K562 (cell line): ENCODE data around the gene RAB7A. TPM values are rescaled to one million over a fixed set of nuclear protein-coding genes. Genes with fewer than 3 reads are reported as not detected.

Experiments used
- ATAC-seq: fragments of 200-7000 bp; cut with Tn5 transposase; 3 replicates; pipeline ENCODE4 v1.9.1; 2020; ENCODE audit warnings: moderate library complexity
- BruUV-seq: library from RNA; stranded (reverse); fragments of 400-500 nt; replicated peaks from 2 replicates; lab custom pipeline; 2021; lab: Mats Ljungman, UMichigan
- CTCF ChIA-PET: fragments of 300-600 bp; formaldehyde crosslinking; extraction: SDS; loops from one replicate; lab custom pipeline; 2021; ENCODE audit warnings: low intra/inter-chr PET ratio; lab: Yijun Ruan, JAX
- POLR2A ChIA-PET: fragments of 300-600, 350-650 bp; sonication (Branson Sonifier 250); formaldehyde crosslinking; extraction: SDS; loops from one replicate; lab custom pipeline; 2021; ENCODE audit warnings: antibody characterized with exemption, inconsistent platforms; lab: Yijun Ruan, JAX
- DNase-seq, 4 experiments: peaks; one replicate each; pipeline versions ENCODE4 v3.0.0 to v3.0.0-alpha.2; 2011 to 2018; ENCODE audit warnings: low spot score in 3 of 4, mixed read lengths in 3 of 4; ENCODE audit errors: extremely low read depth in 1 of 4
- FAIRE-seq: peaks from 2 replicates; lab custom pipeline; 2011; peaks lifted over from hg19 to GRCh38; lab: Jason Lieb, UNC
- H2AFZ ChIP-seq: 2 replicates; pipeline ENCODE4 v1.6.0; 2011; ENCODE audit warnings: low read depth, low read length, control low read depth, inconsistent platforms
- H3K27ac ChIP-seq: fragments of 200-600 bp; 3 replicates; pipeline ENCODE4 v1.8.0; 2011; ENCODE audit warnings: low read depth, mild to moderate bottlenecking, control low read depth, inconsistent platforms, low read length, moderate library complexity, mixed read lengths; ENCODE audit errors: extremely low read depth
- H3K27me3 ChIP-seq, 2 experiments: fragments of 300-600 bp in 1 of 2; 2 replicates in 1 of 2; 3 replicates in 1 of 2; pipeline versions ENCODE4 v1.6.0 to v1.8.0; 2011; ENCODE audit warnings: inconsistent platforms in 2 of 2, low read length in 2 of 2, mild to moderate bottlenecking in 1 of 2, mixed read lengths in 1 of 2, moderate library complexity in 1 of 2; ENCODE audit not compliant: control insufficient read depth in 2 of 2, insufficient read depth in 2 of 2
- H3K36me3 ChIP-seq: fragments of 300-600 bp; 3 replicates; pipeline ENCODE4 v1.8.0; 2011; ENCODE audit warnings: mild to moderate bottlenecking, low read length, inconsistent platforms; ENCODE audit not compliant: control insufficient read depth, insufficient read depth
- H3K4me1 ChIP-seq, 2 experiments: fragments of 200-600 bp in 1 of 2; replicated peaks in 1 of 2; 2 replicates in 1 of 2; 3 replicates in 1 of 2; pipeline versions ENCODE4 v1.5.1 to v1.8.0; 2011; ENCODE audit warnings: inconsistent platforms in 2 of 2, low read length in 2 of 2, mild to moderate bottlenecking in 1 of 2, mixed read lengths in 1 of 2, moderate library complexity in 1 of 2; ENCODE audit not compliant: control insufficient read depth in 2 of 2, insufficient read depth in 2 of 2
- H3K4me2 ChIP-seq: 2 replicates; pipeline ENCODE4 v1.6.1; 2011; ENCODE audit warnings: low read length, control low read depth, inconsistent platforms, mixed read lengths; ENCODE audit not compliant: insufficient read depth
- H3K4me3 ChIP-seq: fragments of 200-600 bp; sonication (generic), shearing (Covaris generic); 2 replicates; pipeline ENCODE4 v1.5.1; 2016; ENCODE audit warnings: control low read depth, inconsistent platforms
- H3K79me2 ChIP-seq: fragments of 200-600 bp; 3 replicates; pipeline ENCODE4 v1.8.0; 2011; ENCODE audit warnings: low read length, inconsistent platforms; ENCODE audit not compliant: control insufficient read depth, insufficient read depth
- H3K9ac ChIP-seq, 2 experiments: 2 replicates each; pipeline versions ENCODE4 v1.6.0 to v1.6.1; 2011; ENCODE audit warnings: low read depth in 2 of 2, low read length in 2 of 2, control low read depth in 1 of 2, inconsistent platforms in 1 of 2, mild to moderate bottlenecking in 1 of 2, mixed read lengths in 1 of 2; ENCODE audit not compliant: insufficient read depth in 1 of 2
- H3K9me1 ChIP-seq: one replicate; pipeline ENCODE4 v1.6.0; 2011; ENCODE audit warnings: inconsistent platforms, mild to moderate bottlenecking, low read length, moderate library complexity; ENCODE audit not compliant: control insufficient read depth, insufficient read depth
- H3K9me3 ChIP-seq: replicated peaks from 2 replicates; pipeline ENCODE4 v1.5.1; 2011; ENCODE audit warnings: low read depth, low read length, inconsistent platforms; ENCODE audit not compliant: control insufficient read depth, insufficient read depth
- H4K20me1 ChIP-seq: replicated peaks from 2 replicates; pipeline ENCODE4 v1.6.1; 2011; ENCODE audit warnings: low read length, inconsistent platforms, mixed read lengths; ENCODE audit not compliant: control insufficient read depth, insufficient read depth
- BRCA1 ChIP-seq, 2 experiments: fragments of 450-650 bp in 1 of 2; sonication (generic) in 1 of 2; formaldehyde crosslinking in 1 of 2; IDR thresholded peaks; 2 replicates each; pipeline versions ENCODE4 v1.5.0 to v1.6.1; 2017 to 2020; ENCODE audit warnings: mild to moderate bottlenecking in 1 of 2, missing genetic modification reagents in 1 of 2
- KDM5B ChIP-seq: fragments of 200-600 bp; sonication (generic); IDR thresholded peaks from 2 replicates; pipeline ENCODE4 v1.6.1; 2012; ENCODE audit warnings: low read depth, mild to moderate bottlenecking, moderate library complexity, low read length, control low read depth, inconsistent platforms; ENCODE audit not compliant: insufficient replicate concordance
- KLF10 ChIP-seq: fragments of 250-450 bp; sonication (Bioruptor Pico); IDR thresholded peaks from 2 replicates; pipeline ENCODE4 v1.6.1; 2021; ENCODE audit warnings: matching md5 sums
- MAZ ChIP-seq, 2 experiments: fragments of 450-650 bp in 1 of 2; sonication (generic) in 1 of 2; formaldehyde crosslinking; IDR thresholded peaks in 1 of 2; conservative IDR thresholded peaks in 1 of 2; 2 replicates each; pipeline versions ENCODE4 v1.4.0 to v1.5.0; 2020; ENCODE audit warnings: mild to moderate bottlenecking in 1 of 2, missing genetic modification reagents in 1 of 2
- NR4A1 ChIP-seq, 2 experiments: fragments of 250-450 bp in 1 of 2; fragments of 450-650 bp in 1 of 2; sonication (Bioruptor Pico) in 1 of 2; IDR thresholded peaks; 2 replicates each; pipeline versions ENCODE4 v1.4.0 to v1.6.1; 2016 to 2020; ENCODE audit warnings: mild to moderate bottlenecking in 2 of 2, missing compliant biosample characterization in 1 of 2, missing genetic modification characterization in 1 of 2, moderate library complexity in 1 of 2
- SAFB ChIP-seq: fragments of 200-400 bp; formaldehyde crosslinking; IDR thresholded peaks from 2 replicates; pipeline ENCODE4 v1.6.1; 2017; ENCODE audit warnings: low read depth, low read length, borderline replicate concordance
- ZNF408 ChIP-seq: fragments of 250-450 bp; sonication (Bioruptor Pico); IDR thresholded peaks from 2 replicates; pipeline ENCODE4 v1.4.0; 2020; ENCODE audit warnings: low read depth, mild to moderate bottlenecking, moderate library complexity
- ZNF717 ChIP-seq: fragments of 250-450 bp; sonication (Bioruptor Pico); IDR thresholded peaks from 2 replicates; pipeline ENCODE4 v1.5.0; 2021
- WGBS: fragments of 100-300 bp; shearing (Covaris generic); methylation state at CpG from one replicate; pipeline ENCODE4 v1.1.6; 2016; ENCODE audit warnings: low coverage, mixed read lengths; ENCODE audit not compliant: insufficient coverage; ENCODE audit errors: missing lambda C conversion rate; 5-methylcytosine and 5-hydroxymethylcytosine counted together
- in situ Hi-C: fragments of 300-500 bp; cut with MboI; formaldehyde crosslinking; loops from 4 replicates; pipeline ENCODE4 v1.15.0; 2018; ENCODE audit warnings: inconsistent platforms, mixed read lengths
- intact Hi-C: fragments of 100-400 bp; cut with micrococcal nuclease; formaldehyde crosslinking; loops from 2 replicates; pipeline ENCODE4 v1.14.2; 2022
- polyA plus RNA-seq, 8 experiments: library from polyadenylated mRNA; depleted of rRNA in 4 of 8; stranded (reverse) in 5 of 8; unstranded in 3 of 8; fragments of >200 nt; fragmentation: Nextera tagmentation in 2 of 8; fragmentation: Illumina TruSeq in 1 of 8; extraction: Ambion mirVana in 2 of 8; extraction: Trizol in 1 of 8; gene quantifications; 2 replicates each; pipeline versions ENCODE4 v1.2.1 to v1.2.3, GENCODE V29; 2011 to 2014; ENCODE audit warnings: inconsistent platforms in 1 of 8, missing spikeins in 1 of 8
- total RNA-seq, 7 experiments: library from RNA; depleted of rRNA in 6 of 7; stranded (reverse); fragments of >200 nt in 6 of 7; fragmentation: Illumina TruSeq in 2 of 7; extraction: Trizol in 2 of 7; gene quantifications; 2 replicates each; pipeline versions ENCODE4 v1.2.1 to v1.2.3, GENCODE V29; 2011 to 2021; ENCODE audit warnings: low replicate concordance in 1 of 7
- TF ChIP-seq, protein P1 (sequence below): sonication (generic); formaldehyde crosslinking; IDR thresholded peaks from 2 replicates; pipeline ENCODE4 v1.8.1; 2022; ENCODE audit warnings: missing genetic modification reagents
- TF ChIP-seq, protein P2 (sequence below): fragments of 250-450 bp; sonication (Bioruptor Pico); IDR thresholded peaks from 2 replicates; pipeline ENCODE4 v1.4.0; 2020; ENCODE audit warnings: mild to moderate bottlenecking

Gene RAB7A
- total and polyA plus RNA-seq, 9 of the 15 experiments (the other 6 are each of a cell fraction or from before 2014, with no cell fraction given): 30.9 to 204 (median 72.8) TPM

DNA sequence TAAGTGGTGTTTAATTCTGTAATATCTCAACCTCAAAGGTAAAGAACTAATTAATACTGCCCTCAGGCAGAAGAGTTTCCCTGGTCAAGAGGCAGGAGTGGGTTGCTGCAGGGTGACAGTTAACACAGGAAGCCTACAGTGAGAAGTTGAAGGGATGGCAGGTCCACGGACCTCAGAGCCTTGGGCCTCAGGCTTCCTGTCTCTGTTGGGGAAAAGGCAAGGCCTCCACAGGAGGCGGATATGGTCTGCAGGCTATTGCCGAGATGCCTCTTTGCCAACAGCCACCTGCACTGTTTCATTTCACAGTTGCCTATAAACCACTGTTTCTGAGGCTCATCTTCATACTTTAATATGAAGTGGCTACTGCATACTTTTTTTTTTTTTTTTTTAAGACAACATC lies 42.0 kb upstream of the RAB7A start:
- H4K20me1 ChIP-seq: no peaks in the 10 kb centered on the region
- peaks cover 4% of the 10 kb centered on the region; the same call in 1 of the 3 replicates for H3K79me2 ChIP-seq
- no TSS peak for BruUV-seq
- POLR2A ChIA-PET: no interaction called here
- ATAC-seq (no peak), DNase-seq (no peak), FAIRE-seq (no peak)
- H3K9me1 ChIP-seq: no peaks in the 10 kb centered on the region
- H3K9ac ChIP-seq: no peak overlapping the region
- H3K4me1 ChIP-seq: peaks cover 6 to 8% of the 10 kb centered on the region in 2 experiments; a peak in 4 of 5 replicates
- no peak for TF ChIP-seq MAZ (CRISPR knock-in tag; conservative IDR thresholded peaks at IDR 0.05 in 1 of 2, IDR thresholded peaks at IDR 0.05 in 1 of 2)
- TF ChIP-seq, protein P1, sequence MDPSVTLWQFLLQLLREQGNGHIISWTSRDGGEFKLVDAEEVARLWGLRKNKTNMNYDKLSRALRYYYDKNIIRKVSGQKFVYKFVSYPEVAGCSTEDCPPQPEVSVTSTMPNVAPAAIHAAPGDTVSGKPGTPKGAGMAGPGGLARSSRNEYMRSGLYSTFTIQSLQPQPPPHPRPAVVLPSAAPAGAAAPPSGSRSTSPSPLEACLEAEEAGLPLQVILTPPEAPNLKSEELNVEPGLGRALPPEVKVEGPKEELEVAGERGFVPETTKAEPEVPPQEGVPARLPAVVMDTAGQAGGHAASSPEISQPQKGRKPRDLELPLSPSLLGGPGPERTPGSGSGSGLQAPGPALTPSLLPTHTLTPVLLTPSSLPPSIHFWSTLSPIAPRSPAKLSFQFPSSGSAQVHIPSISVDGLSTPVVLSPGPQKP: no peak
- no peak for TF ChIP-seq KLF10 (CRISPR knock-in tag)
- no peak for TF ChIP-seq ZNF717 (CRISPR knock-in tag)
- no peak for TF ChIP-seq SAFB
- no peak for TF ChIP-seq NR4A1 (CRISPR knock-in tag; IDR thresholded peaks at IDR 0.05)
- no peak for TF ChIP-seq NR4A1 (tag; IDR thresholded peaks at IDR 0.05)
- TF ChIP-seq, protein P2, sequence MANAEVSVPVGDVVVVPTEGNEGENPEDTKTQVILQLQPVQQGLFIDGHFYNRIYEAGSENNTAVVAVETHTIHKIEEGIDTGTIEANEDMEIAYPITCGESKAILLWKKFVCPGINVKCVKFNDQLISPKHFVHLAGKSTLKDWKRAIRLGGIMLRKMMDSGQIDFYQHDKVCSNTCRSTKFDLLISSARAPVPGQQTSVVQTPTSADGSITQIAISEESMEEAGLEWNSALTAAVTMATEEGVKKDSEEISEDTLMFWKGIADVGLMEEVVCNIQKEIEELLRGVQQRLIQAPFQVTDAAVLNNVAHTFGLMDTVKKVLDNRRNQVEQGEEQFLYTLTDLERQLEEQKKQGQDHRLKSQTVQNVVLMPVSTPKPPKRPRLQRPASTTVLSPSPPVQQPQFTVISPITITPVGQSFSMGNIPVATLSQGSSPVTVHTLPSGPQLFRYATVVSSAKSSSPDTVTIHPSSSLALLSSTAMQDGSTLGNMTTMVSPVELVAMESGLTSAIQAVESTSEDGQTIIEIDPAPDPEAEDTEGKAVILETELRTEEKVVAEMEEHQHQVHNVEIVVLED: no peak
- no peak for TF ChIP-seq ZNF408 (CRISPR knock-in tag)
- no peak for TF ChIP-seq BRCA1 (IDR thresholded peaks at IDR 0.05)
- TF ChIP-seq BRCA1 (CRISPR knock-in tag; IDR thresholded peaks at IDR 0.05): no peak
- no peak for TF ChIP-seq KDM5B
- WGBS: 78% methylated on average over 2 of the region's 3 CpGs
- no peak overlapping the region for H2AFZ ChIP-seq
- CTCF ChIA-PET: no interaction called here
- no peaks in the 10 kb centered on the region for H3K27me3 ChIP-seq
- no peak overlapping the region for H3K4me2 ChIP-seq
- H3K27ac ChIP-seq: no peak overlapping the region
- no peaks in the 10 kb centered on the region for H3K36me3 ChIP-seq
- in situ Hi-C loops (no loop called here), intact Hi-C loops (loop anchor here (5.0 kb wide), 1 partner anchor 163 kb away; no protein-coding TSS in a partner anchor)
- H3K4me3 ChIP-seq: no peak overlapping the region
- no peaks in the 10 kb centered on the region for H3K9me3 ChIP-seq
